GM18498 (cell line): Measurements from ENCODE around the gene EHMT1.
"Not testable (repeated sequence)": the region's sequence is repeated elsewhere in the genome, so short reads cannot be mapped to it uniquely, and the experiment has no call there.

Experiments
- ATAC-seq: cut with Tn5 transposase; IDR thresholded peaks from one replicate; pipeline ENCODE4 v1.9.1; 2021; ENCODE audit warnings: mild to moderate bottlenecking, moderate library complexity; ENCODE audit not compliant: unreplicated experiment

The EHMT1 gene

DNA sequence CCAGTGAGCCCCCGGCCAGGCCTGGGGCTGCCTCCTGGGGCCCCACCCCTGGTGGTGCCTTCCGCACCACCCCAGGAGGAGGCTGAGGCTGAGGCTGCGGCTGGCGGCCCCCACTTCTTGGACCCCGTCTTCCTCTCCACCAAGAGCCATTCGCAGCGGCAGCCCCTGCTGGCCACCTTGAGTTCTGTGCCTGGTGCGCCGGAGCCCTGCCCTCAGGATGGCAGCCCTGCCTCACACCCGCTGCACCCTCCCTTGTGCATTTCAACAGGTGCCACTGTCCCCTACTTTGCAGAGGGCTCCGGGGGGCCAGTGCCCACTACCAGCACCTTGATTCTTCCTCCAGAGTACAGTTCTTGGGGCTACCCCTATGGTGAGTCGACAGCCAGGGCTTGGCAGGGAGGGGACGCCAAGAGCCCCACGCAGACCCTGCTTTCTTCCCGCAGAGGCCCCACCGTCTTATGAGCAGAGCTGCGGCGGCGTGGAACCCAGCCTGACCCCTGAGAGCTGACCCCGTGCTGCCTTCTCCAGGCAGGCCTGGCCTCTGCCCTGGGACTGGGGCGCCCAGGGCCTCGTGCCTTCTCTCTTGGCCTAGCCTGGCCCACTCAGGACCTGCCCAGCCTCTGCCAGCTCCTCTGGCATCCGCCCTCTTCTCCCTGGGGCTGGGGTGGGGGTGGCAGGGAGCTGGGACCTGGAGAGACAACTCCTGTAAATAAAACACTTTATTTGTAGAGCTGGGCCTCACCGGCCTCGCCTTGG lies 4.0 kb upstream of the EHMT1 start:
- ATAC-seq, result no peak

DNA sequence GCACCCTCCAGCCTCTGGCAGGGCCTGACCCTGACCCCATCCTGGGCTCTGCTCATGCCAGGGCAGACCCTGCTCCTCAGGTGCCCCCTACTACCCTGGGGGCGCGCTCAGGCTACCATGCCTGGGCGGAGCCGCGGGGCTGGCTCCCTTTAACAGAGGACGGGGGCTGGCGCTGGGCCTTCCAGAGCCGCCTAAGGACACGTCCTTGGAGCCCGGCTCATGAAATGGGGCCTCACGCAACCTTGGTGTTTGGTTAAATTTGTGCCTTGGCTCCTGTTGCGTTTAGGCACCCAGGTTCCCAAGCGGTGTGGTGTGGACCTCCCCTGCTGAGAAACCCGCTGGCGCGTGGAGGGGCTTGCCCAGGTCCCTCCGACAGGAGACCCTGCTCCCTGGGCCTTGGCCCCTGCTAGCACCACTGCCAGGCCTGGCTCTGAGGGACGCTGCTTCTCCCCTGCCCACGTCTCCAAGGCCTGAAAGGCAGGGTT lies 3.4 kb upstream of the EHMT1 start:
- no peak for ATAC-seq

DNA sequence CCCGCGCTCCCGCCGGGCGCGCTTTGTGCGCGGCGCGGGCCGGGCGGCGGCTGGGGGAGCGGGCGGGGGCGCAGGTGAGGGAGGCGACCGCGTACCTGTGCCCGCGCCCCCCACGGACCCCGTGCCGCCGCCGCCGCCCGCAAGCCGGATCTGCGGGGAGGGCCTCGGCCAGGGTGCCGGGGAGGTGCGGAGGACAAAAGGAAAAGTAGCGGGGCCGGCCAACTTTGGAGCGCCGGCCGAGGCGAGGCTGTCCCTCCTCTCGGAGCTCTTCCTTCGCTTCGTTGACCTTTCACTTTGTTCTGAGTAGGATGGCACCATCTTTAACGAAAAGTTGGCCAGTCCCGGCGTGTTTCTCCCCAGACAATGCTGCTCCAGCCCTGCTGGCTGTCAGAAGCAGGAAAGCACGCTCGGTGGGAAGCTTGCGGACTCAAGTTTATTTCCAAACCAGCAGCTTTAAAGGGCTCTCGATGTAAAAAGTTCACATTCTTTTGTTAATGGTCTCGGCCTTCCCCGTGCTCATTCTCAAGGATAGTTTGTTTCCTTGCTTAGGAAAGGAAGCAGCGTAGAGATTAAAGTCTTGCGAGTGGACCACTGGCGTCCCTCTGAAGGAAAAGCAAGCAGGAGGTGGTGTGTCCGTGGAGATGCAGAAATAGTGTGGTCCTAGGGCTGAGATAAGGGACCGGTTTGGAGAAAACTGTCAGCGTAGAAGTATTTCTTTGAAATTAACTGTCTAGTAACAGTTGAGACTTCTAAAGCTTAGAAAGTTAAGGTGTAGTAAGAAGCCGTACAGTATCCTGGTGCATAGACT lies 639 bp downstream of the EHMT1 start:
- peak; percentile 11 for ATAC-seq

DNA sequence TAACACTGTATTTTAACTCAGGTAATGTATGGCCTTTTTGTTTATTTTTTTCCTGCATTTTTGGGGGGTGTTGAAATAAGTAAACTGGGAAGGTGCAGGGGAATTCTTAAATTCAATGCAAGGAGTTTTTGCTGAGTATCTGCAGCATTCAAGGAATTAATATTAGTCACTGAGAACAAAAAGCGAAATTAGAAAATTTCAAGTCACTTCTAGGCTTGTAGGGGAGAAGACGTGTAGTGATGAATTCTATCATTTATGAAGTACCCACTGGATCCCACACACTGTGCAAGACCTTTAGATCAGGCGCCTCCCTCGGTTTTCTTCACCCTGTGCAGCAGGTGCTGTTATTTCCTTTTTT lies 1.2 kb downstream of the EHMT1 start:
- ATAC-seq, result no peak

DNA sequence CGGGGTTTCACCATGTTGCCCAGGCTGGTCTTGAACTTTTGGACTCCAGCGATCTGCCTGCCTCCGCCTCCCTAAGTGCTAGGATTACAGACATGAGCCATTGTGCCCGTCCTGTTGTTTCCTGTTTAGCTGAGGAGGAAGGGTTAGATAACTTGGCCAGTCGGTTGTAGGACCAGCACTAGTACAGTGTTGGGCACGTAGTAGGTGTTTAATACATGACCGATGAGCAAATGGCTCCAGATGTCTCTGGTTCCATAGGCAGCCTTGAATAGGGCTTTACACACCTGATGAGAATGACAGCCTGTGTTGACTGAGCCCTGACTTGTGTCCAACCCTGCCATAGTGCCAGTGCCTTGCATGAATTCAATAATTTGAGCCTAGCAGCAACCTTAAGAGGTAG lies 1.8 kb downstream of the EHMT1 start:
- no peak for ATAC-seq

DNA sequence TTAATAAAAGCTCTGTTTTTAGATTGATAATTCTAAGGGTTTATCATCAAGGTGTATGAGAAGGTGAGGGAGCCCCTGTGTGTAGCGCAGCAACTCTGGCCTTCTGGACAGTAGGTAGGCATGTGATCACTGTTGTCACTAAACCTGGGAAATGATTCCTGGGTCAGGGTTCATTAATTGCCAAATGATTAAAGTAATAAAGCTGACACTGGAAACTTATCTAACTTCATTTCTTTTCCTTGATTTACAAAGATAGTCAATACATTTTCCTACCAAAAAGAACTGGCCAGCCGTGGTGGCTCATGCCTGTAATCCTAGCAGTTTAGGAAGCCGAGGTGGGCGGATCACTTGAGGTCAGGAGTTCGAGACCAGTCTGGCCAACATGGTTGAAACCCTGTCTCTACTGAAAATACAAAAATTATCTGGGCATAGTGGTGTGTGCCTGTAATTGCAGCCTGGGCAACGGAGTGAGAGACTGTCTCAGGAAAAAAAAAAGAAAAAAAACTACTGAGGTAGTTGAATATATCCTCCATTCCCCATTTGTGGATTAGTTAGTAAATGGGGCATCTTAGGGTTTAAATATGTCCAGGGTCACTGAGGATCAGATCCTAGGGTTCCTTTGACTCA lies 2.4 kb downstream of the EHMT1 start:
- no peak for ATAC-seq

DNA sequence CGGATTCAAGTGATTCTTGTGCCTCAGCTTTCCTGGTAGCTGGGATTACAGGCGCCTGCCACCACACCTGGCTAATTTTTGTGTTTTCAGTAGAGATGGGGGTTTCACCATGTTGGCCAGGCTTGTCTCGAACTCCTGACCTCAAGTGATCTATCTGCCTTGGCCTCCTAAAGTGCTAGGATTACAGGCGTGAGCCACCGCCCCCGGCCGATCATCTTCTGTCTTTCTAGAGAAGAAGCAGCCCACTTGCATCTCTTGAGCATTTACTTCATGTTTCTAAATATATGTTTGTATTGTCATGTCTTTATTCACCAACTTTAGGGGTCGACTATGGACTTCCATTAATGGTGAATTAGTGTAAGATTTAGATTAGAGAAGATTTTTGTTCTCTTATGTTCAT lies 3.4 kb downstream of the EHMT1 start:
- ATAC-seq, result not testable (repeated sequence)

DNA sequence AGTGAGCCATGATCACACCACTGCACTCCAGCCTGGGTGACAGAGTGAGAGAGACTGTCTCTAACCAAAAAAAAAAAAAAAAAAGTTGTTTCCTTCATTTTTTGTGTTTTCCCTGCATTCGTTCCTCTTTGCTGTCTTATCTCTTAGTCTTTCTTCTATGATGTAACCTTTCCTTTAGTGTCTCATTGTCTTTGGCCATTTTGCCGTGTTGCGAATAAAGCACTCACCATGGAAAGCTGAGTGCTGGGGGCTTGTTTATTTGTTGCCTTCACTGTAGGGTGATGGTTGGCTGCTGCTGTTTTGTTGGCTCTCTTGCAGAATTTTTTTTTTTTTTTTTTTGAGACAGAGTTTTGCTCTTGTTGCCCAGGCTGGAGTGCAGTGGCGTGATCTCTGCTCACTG lies 7.7 kb downstream of the EHMT1 start:
- ATAC-seq, result no peak

DNA sequence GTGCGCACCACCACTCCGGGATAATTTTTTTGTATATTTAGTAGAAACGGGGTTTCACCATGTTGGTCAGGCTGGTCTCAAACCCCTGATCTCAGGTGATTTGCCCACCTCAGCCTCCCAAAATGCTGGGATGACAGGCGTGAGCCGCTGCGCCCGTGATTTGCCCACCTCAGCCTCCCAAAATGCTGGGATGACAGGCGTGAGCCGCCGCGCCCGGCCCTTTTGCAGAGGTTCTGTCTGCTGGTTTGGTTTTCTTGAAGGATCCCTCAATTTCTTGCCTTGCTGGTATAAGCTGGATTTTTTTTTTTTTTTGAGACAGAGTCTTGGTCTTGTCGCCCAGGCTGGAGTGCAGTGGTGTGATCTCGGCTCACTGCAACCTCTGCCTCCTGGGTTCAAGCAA lies 8.6 kb downstream of the EHMT1 start:
- not testable (repeated sequence) for ATAC-seq

DNA sequence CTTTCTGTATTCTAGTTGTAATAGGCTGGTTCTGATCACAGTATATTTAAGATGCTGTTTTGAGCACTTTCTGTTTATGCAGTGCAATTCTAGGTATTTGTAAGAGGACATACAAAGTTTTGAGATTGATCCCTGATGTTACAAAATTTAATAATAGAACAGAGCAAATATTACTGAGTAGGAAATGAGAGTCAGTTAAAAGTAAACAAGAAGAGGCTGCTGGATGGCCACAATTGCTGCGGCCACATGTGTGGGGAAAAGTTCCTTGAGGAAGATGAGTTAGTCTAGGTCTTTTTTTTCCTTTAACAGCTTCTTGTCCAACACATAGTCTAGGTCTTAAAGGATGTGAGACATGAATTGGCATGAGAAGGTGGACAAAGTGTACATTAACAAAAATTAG lies 11.3 kb downstream of the EHMT1 start:
- no peak for ATAC-seq

DNA sequence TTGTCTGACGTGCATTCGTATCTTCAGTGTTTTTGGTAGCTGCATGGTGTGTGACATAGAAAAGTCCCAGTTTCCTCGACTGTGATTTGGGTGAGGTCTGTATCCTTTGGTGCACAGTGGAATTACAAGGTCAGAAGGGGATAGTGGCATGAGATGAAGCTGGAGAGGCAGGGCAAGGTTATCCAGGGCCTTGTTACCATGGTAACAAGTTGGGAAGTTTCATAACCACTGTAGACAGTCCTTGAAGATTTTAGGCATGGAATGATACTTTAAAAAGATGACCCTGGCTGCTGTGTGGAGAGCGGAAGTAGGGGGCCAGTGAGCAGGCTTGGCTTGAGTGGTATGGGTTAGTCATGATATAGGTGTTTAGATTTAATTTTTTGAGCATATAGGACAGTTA lies 11.9 kb downstream of the EHMT1 start:
- no peak for ATAC-seq

DNA sequence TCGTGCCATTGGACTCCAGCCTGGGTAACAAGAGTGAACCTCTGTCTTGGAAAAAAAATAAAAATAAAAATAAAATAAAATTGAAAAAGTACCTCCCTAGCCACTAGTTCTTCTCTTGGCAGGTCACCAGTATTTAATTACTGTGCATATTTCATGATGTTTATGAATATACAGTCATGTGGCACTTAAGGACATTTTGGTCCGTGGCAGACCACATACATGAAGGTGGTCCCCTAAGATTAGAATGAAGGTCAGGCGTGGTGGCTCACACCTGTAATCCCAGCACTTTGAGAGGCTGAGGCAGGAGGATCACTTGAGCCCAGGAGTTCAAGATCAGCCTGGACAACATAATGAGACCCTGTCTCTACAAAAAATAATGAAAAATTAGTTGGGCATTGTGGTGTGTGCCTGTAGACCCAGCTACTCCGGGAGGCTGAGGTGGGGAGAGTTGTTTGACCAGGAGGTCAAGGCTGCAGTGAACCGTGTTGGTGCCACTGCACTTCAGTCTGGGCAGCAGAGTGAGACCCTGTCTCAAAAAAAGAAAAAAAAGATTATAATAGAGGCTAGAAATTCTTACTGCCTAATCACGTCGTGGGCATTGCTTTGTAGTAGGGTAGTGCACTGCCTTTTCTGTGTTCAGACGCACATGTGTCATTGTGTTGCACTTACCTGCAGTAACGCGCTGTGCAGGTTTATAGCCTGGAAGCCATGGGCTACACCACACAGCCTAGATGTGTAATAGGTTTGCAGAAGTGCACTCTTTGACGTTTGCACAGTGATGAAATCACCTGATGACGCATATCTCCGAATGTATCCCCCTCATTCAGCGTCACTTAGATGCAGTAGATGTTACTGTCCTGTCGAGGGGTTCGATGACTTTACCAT lies 12.8 kb downstream of the EHMT1 start:
- ATAC-seq, result no peak

DNA sequence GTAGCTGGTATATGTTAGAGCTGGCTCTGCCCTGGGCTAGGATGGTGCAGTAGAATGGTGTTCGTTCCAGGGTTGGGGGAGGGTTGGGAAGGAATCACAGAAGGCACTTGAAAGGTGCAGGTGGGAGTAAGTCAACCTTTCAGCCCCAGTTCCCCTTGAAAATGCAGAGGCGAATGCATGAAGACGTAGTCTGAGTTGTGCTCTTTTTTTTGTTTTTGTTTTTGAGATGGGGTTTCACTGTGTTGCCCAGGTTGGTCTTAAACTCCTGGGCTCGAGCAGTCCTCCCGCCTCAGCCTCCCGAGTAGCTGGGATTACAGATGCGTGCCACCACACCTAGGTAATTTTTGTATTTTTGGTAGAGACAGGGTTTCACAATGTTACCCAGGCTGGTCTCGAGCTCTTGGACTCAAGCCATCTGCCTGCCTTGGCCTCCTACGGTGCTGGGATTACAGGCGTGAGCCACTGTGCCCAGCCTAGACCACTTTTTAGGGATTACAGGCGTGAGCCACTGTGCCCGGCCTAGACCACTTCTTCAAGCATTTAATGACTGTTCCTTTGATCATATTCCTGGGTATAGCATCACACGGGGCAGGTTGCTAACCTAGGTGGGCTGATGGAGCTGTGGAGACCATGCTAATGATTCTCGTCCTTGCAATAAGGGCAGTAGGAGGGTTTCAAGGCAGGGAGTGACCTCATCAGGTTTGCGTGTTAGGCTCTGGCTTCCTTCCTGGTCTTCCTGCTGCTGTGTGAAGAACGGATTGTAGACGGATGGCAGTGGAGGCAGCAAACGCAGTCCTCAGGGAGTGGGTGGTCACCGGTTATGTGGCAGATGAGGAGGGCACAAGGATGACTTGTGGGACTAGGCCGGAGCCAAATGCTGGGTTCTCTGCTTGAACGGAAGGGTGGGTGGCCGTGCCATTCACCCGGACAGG lies 13.7 kb downstream of the EHMT1 start:
- no peak for ATAC-seq

DNA sequence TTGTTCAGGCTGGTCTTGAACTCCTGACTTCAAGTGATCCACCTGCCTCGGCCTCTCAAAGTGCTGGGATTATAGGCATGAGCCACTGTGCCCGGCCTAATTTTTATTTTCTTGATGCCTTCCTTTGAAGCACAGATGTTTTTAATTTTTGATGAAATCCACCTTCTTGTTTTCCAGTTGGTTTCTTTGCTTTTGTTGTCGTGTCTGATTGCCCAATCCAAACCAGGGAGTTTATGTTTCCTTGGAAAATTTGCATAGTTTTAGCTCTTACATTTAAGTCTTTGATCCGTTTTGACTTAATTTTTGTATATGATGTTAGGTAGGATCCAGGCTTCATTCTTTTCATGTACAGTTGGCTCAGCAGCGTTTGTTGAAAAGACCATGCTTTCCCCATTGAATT lies 15.2 kb downstream of the EHMT1 start:
- no peak for ATAC-seq

DNA sequence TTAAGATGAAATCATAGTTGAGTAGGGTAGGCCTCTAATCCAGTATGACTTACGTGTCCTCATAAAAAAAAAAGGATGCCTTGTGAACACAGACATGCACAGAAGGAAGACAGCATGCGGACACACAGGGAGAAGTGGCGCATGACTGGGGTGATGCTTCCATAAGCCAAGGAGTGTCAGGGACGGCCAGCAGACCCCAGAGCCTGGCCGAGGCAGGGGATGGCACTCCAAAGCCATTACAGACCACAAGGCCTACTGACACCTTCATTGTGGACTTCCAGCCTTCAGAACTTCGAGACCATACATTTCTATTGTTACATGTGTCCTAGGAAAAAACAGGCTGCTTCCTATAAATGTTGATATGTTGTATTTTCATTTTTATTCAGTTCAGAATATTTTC lies 19.9 kb downstream of the EHMT1 start:
- ATAC-seq, result no peak

DNA sequence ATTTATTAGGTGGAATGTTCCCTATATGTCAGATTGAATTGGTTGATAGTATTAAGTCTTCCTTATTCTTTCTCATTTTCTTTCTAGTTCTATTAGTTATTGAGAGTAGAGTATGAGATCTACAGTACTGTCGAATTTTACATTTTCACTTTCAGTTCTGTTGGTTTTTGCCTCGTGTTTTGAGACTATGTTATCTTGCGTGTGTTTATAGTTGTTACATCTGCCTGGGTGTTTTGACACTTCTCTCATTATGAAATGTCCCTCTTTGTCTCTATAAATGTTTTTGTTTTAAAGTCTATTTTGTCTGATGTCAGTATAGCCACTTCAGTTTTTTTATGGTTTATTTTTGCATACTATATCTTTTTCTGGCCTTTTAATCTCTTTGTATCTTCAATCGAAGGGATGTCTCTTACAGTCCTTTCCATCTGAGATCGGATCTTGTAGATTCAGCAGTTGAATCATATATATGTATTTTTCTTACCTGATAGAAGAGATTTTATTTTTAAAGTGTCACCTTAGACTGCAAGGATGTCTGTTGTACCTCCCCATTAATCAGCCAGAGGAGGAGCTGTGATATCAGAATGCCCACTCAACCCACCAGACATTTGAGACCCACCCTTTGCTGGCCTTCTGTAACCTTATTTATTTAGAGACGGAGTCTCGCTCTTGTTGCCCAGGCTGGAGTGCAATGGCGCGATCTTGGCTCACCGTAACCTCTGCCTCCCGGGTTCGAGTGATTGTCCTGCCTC lies 20.7 kb downstream of the EHMT1 start:
- peak; percentile 51 for ATAC-seq

DNA sequence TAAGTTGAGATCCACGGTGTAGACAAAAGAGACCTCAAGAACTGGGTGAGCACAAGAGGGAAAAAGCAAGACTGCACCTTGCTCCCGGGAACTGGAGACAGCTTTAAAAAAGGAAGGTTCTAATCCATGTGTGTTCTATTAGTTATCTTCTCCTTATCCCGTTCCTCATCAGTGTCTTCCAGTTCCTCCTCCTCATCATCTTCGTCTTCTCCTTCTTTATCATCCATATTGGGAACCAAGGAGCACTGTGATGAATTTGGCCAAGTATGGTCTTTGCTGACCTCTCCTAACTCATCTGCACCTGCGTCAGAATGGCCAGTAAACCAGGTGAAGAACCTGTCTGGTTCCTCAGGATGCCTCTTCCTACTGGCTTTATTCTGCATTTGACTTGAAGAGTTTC lies 22.1 kb downstream of the EHMT1 start:
- ATAC-seq, result no peak

DNA sequence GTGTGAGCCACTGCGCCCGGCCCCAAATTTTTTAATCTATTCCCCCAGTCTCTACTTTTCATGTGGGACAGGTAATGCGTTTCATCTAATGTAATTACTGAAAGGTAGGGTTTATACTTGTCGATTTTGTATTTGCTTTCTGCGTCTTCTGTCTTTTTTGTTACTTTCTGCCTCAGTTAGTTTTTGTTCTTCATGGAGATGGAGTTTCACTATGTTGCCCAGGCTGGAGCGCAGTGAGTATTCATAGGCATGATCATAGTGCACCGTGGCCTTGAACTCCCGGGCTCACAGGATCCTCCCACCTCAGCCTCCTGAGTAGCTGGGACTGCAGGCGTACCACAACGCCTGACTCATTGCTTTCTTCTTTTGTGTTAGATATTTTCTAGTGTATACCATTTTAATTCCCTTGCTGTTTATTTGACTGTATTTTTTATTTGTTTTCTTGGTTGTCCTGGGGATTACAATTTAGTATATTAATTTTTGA lies 23.4 kb downstream of the EHMT1 start:
- ATAC-seq, result no peak

DNA sequence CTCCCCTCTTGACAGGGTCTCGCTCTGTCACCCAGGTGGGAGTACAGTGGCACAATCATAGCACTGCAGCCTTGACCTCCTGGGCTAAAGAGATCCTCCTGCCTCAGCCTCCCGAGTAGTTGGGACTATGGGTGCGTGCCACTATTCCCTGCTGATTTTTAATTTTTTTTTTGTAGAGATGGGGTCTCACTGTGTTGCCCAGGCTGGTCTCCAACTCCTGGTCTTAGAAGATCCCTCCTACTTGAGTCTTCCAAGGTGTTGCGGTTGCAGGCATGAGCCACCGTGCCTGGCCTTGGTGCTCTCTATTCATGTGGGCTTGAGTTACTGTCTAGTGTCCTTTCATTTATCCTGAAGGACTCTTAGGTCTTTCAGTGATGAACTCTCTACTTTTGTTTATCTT lies 24.1 kb downstream of the EHMT1 start:
- ATAC-seq, result no peak
